ENCODE data around the gene KARS1.

The KARS1 gene

DNA sequence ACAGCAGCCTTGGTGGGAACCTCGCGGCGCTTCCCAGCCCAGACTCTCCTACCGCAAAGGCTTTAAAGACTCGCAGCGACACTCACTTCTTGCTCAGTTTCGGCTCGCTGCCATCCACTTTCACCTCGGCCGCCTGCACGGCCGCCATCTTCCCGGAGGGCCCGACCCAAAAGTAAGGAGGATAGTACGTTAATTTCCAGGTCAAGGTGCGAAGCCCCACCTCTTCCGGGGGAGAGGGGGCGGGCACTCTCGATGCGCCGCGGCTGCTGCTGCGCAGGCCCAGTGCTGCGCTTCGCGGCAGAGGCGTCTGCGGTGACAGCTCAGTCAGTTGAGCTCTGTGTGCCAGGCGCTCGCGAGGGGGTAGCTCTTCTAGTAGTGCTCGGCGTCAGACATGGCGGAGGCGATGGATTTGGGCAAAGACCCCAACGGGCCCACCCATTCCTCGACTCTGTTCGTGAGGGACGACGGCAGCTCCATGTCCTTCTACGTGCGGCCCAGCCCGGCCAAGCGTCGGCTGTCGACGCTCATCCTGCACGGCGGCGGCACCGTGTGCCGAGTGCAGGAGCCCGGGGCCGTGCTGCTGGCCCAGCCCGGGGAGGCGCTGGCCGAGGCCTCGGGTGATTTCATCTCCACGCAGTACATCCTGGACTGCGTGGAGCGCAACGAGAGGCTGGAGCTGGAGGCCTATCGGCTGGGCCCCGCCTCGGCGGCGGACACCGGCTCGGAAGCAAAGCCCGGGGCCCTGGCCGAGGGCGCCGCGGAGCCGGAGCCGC is at the start of gene KARS1, which contains the start of gene TERF2IP:
KARS1 (minus strand) TSS at position 174 of the 773 bp plus-strand sequence; CDS start at position 148, 26 bp downstream.
TERF2IP (plus strand) TSS at position 282 of the 773 bp plus-strand sequence; CDS start at position 392, 110 bp downstream.
- peak; percentile 97 for DNase-seq (ENCODE audit: low spot score)
- TF ChIP-seq, protein P1, sequence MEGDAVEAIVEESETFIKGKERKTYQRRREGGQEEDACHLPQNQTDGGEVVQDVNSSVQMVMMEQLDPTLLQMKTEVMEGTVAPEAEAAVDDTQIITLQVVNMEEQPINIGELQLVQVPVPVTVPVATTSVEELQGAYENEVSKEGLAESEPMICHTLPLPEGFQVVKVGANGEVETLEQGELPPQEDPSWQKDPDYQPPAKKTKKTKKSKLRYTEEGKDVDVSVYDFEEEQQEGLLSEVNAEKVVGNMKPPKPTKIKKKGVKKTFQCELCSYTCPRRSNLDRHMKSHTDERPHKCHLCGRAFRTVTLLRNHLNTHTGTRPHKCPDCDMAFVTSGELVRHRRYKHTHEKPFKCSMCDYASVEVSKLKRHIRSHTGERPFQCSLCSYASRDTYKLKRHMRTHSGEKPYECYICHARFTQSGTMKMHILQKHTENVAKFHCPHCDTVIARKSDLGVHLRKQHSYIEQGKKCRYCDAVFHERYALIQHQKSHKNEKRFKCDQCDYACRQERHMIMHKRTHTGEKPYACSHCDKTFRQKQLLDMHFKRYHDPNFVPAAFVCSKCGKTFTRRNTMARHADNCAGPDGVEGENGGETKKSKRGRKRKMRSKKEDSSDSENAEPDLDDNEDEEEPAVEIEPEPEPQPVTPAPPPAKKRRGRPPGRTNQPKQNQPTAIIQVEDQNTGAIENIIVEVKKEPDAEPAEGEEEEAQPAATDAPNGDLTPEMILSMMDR (IDR thresholded peaks at IDR 0.05; ENCODE audit: borderline replicate concordance, control extremely low read depth, extremely low read depth, insufficient read depth, missing control alignments) = no peak
- in situ Hi-C loops (cut with MboI; ENCODE audit: low sequenced_read_pairs, unreplicated experiment) = loop anchor here (10.0 kb wide), 1 partner anchor 117 kb away; no protein-coding TSS in a partner anchor

DNA sequence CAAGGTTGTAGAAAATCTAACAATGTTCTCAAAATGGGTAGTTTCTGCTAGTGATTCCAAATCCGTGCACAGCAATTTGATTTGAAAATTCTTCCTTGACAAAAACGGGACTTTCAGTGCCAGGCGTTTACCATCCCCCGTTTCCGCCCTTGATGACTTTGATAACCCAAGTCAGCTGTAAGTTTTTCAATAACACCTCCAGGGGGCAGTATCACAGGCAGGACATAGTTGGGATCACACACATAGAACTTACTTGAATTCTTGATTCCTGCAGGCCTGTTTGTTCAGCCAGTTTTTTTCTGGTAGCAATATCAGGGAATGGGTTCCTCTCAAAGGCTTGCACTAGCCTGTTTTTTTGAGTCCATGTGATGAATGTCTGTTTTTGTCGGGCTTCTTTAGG is 48.2 kb upstream of the KARS1 start:
- TF ChIP-seq, protein P1 (IDR thresholded peaks at IDR 0.05; ENCODE audit: borderline replicate concordance, control extremely low read depth, extremely low read depth, insufficient read depth, missing control alignments) = peak; percentile 23
- in situ Hi-C loops (cut with MboI; ENCODE audit: low sequenced_read_pairs, unreplicated experiment) = no loop called here
- no peak for DNase-seq (ENCODE audit: low spot score)

DNA sequence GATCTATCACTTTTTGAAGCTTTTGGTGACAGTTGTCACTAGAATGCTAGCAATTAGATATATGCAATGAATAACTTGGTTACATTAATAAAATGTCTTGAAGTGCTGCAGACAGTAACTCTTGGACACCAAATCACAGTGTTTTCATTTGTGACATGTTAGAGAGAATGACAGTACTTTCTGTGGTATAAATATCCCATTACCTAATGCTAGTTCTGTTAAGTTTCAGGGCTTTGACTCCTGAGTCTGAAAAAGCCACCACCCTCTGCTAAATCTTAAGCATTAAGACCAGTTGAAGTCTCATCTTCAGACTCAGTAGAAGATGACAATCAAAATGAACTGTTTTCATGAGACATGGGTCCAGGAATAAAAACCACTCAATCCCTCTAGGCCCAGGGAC is 39.9 kb upstream of the KARS1 start:
- in situ Hi-C loops (cut with MboI; ENCODE audit: low sequenced_read_pairs, unreplicated experiment) = no loop called here
- DNase-seq (ENCODE audit: low spot score) = peak; percentile 41
- TF ChIP-seq, protein P1 (IDR thresholded peaks at IDR 0.05; ENCODE audit: borderline replicate concordance, control extremely low read depth, extremely low read depth, insufficient read depth, missing control alignments) = no peak

DNA sequence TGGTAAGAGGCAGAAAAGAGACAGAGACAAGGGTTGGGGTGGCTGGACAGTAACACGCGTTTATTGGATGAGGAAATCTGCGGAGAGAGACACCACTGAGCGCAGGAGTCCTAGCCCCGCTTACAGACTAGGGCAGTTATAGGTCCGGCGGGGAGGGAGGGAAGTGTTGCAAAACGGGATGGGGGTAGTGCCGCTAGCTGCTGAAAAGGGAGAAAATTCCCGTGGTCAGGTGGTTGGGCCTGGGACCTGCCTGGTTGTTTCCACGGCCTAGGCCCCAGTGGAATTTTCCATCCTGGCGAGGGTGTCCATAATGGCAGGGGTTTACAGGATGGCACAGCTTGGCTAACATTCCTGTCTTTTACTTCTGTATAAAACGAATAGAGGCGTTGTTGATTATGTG is 34.8 kb upstream of the KARS1 start:
- in situ Hi-C loops (cut with MboI; ENCODE audit: low sequenced_read_pairs, unreplicated experiment) = no loop called here
- TF ChIP-seq, protein P1 (IDR thresholded peaks at IDR 0.05; ENCODE audit: borderline replicate concordance, control extremely low read depth, extremely low read depth, insufficient read depth, missing control alignments) = no peak

DNA sequence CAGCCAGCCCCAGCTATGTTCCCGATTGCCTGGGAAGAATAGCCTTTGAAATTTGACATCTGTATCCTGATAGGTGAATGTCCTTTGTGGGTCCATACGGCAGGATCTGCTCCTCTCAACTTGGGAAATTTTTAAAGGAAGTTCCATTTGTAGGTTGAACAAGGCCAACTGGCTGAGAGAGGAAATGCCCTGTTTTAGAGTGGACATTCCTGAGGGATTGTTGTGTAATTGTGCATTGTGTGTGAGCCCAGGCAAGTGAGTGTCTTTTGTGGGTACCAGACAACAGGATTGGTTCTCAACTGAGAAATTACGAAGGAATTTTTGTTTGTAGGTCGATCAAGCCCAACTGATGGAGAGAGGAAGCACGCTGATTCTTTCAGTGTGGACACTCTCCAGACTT is 31.9 kb upstream of the KARS1 start:
- in situ Hi-C loops (cut with MboI; ENCODE audit: low sequenced_read_pairs, unreplicated experiment) = no loop called here
- no peak for DNase-seq (ENCODE audit: low spot score)
- TF ChIP-seq, protein P1 (IDR thresholded peaks at IDR 0.05; ENCODE audit: borderline replicate concordance, control extremely low read depth, extremely low read depth, insufficient read depth, missing control alignments) = no peak

More for the DNA sequence above, 34.8 kb upstream of the KARS1 start:
- no peak for DNase-seq (ENCODE audit: low spot score)

DNA sequence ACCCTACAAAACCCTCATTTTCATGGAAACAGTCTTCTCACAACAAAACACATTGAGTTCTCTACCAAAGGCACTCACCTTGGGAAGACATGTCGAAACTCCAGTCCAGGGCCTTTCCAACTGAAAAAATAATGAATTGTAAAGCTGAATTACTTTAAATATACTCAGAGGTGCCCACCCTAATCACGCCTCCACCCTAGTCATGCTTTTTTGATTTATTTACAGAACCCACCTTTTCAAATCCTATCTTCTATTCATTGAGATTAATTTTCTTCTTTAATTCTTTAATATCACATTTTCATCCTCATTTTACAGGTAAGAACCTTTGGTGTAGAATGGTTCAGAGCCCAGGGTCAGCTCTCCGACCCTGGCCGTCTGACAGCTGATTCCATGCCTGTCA is 29.4 kb upstream of the KARS1 start, which contains the start of gene CPHXL2:
CPHXL2 (minus strand) TSS at position 101 of the 400 bp plus-strand sequence; CDS start at position 91, 10 bp downstream.
- TF ChIP-seq, protein P1 (IDR thresholded peaks at IDR 0.05; ENCODE audit: borderline replicate concordance, control extremely low read depth, extremely low read depth, insufficient read depth, missing control alignments) = no peak
- in situ Hi-C loops (cut with MboI; ENCODE audit: low sequenced_read_pairs, unreplicated experiment) = no loop called here
- no peak for DNase-seq (ENCODE audit: low spot score)

Data from GM13976 (cell line).